Ascending aorta (tissue), 2 donors: ENCODE data around the gene LRRC75A. TPM values are rescaled to one million over a fixed set of nuclear protein-coding genes. Genes with fewer than 3 reads are reported as not detected.
"Not testable (repeated sequence)": the region's sequence is repeated elsewhere in the genome, so short reads cannot be mapped to it uniquely, and the experiment has no call there.

ENCODE experiments used
- DNase-seq, 2 donors: peaks; one replicate each; pipeline ENCODE4 v3.0.0-alpha.2; 2019; ENCODE audit warnings: low spot score in 2 of 2
- H3K27ac ChIP-seq, 2 donors: fragments of 200-600 bp; sonication (generic); one replicate each; pipeline ENCODE4 v1.5.1; 2016 to 2017; ENCODE audit warnings: mild to moderate bottlenecking in 1 of 2
- H3K27me3 ChIP-seq: fragments of 200-600 bp; sonication (generic); one replicate; pipeline ENCODE4 v1.5.1; 2017
- H3K36me3 ChIP-seq, 2 donors: fragments of 200-600 bp; sonication (generic); one replicate each; pipeline ENCODE4 v1.5.1; 2016
- H3K4me1 ChIP-seq, 2 donors: fragments of 200-600 bp; sonication (generic); one replicate each; pipeline ENCODE4 v1.5.1; 2016 to 2017; ENCODE audit warnings: mild to moderate bottlenecking in 1 of 2
- H3K4me3 ChIP-seq, 2 donors: fragments of 200-600 bp; sonication (generic); one replicate each; pipeline ENCODE4 v1.5.1; 2016 to 2017; ENCODE audit warnings: mild to moderate bottlenecking in 1 of 2
- H3K9me3 ChIP-seq, 2 donors: fragments of 200-600 bp; sonication (generic); one replicate each; pipeline ENCODE4 v1.5.1; 2016
- CTCF ChIP-seq, 3 experiments: fragments of 200-600 bp in 2 of 3; fragments of 450-650 bp in 1 of 3; sonication (generic) in 2 of 3; IDR thresholded peaks; one replicate each; pipeline ENCODE4 v1.5.1; 2016 to 2019; ENCODE audit warnings: antibody characterized with exemption in 3 of 3, mild to moderate bottlenecking in 1 of 3, moderate library complexity in 1 of 3
- intact Hi-C: fragments of 100-400 bp; cut with DNase I; formaldehyde crosslinking; loops from one replicate; pipeline ENCODE4 v1.15.1; 2023
- total RNA-seq: library from RNA; depleted of rRNA; stranded (reverse); fragments of >200 nt; gene quantifications from one replicate; pipeline ENCODE4 v1.1.0, GENCODE V29; 2016

Gene LRRC75A
- total RNA-seq, 1 donor from 2014 or later: 1.2 TPM

- Histone ChIP-seq H3K27ac (no peak overlapping the region), H3K27me3 (no peaks in the 10 kb centered on the region), H3K9me3 (no peaks in the 10 kb centered on the region), H3K4me1 (no peaks in the 10 kb centered on the region), H3K36me3 (peaks cover 5 to 17% of the 10 kb centered on the region in 2 donors), H3K4me3 (no peak overlapping the region)
- TF ChIP-seq CTCF (IDR thresholded peaks at IDR 0.05): no peak
- intact Hi-C loops: loop anchor here (1.0 to 5.0 kb wide), 3 partner anchors 39 to 139 kb away; partner anchors contain the start of gene LRRC75A
- no peak for DNase-seq
Measured at GRCh38 chr17:16453493-16453851, 38.5 kb downstream of the LRRC75A start.

GRCh38 chr17:16452268-16452667 is 39.7 kb downstream of the LRRC75A start:
- H3K36me3 ChIP-seq: peaks cover 8 to 23% of the 10 kb centered on the region in 2 donors
- DNase-seq, H3K4me3 ChIP-seq, H3K4me1 ChIP-seq, H3K27me3 ChIP-seq, H3K9me3 ChIP-seq, H3K27ac ChIP-seq: not testable (repeated sequence)
- intact Hi-C loops: loop anchor here (5.0 kb wide), 2 partner anchors 40 to 140 kb away; partner anchors contain the start of gene LRRC75A

GRCh38 chr17:16450028-16450427 is 42.0 kb downstream of the LRRC75A start:
- Histone ChIP-seq H3K36me3 (peaks cover 11 to 35% of the 10 kb centered on the region in 2 donors), H3K27me3 (no peaks in the 10 kb centered on the region), H3K4me1 (no peaks in the 10 kb centered on the region), H3K4me3 (no peak overlapping the region), H3K9me3 (no peaks in the 10 kb centered on the region), H3K27ac (no peak overlapping the region)
- no peak for DNase-seq
- intact Hi-C loops: loop anchor here (5.0 kb wide), 2 partner anchors 42 to 142 kb away; partner anchors contain the start of gene LRRC75A
- no peak for TF ChIP-seq CTCF (IDR thresholded peaks at IDR 0.05)

- intact Hi-C loops: no loop called here
- no peak for TF ChIP-seq CTCF (IDR thresholded peaks at IDR 0.05)
- H3K9me3 ChIP-seq: no peaks in the 10 kb centered on the region
- H3K36me3 ChIP-seq: peaks cover 11 to 42% of the 10 kb centered on the region in 2 donors
- H3K27ac ChIP-seq: no peak overlapping the region
- H3K4me1 ChIP-seq: no peaks in the 10 kb centered on the region
- no peak overlapping the region for H3K4me3 ChIP-seq
- no peak for DNase-seq
- H3K27me3 ChIP-seq: no peaks in the 10 kb centered on the region
Measured at GRCh38 chr17:16449121-16449570, 42.8 kb downstream of the LRRC75A start.

- Histone ChIP-seq H3K4me1 (no peaks in the 10 kb centered on the region), H3K36me3 (peaks cover 13 to 49% of the 10 kb centered on the region in 2 donors), H3K4me3 (no peak overlapping the region), H3K27ac (no peak overlapping the region), H3K27me3 (no peaks in the 10 kb centered on the region), H3K9me3 (no peaks in the 10 kb centered on the region)
- no peak for DNase-seq
- TF ChIP-seq CTCF (IDR thresholded peaks at IDR 0.05): no peak
- intact Hi-C loops: no loop called here
Measured at GRCh38 chr17:16448490-16448889, 43.5 kb downstream of the LRRC75A start.

- no peak for TF ChIP-seq CTCF (IDR thresholded peaks at IDR 0.05)
- Histone ChIP-seq H3K36me3 (peaks cover 15 to 57% of the 10 kb centered on the region in 2 donors), H3K27ac (no peak overlapping the region), H3K4me3 (no peak overlapping the region), H3K9me3 (no peaks in the 10 kb centered on the region), H3K4me1 (no peaks in the 10 kb centered on the region), H3K27me3 (no peaks in the 10 kb centered on the region)
- intact Hi-C loops: no loop called here
- no peak for DNase-seq
Measured at GRCh38 chr17:16447676-16448075, 44.3 kb downstream of the LRRC75A start.
